GM20431 (cell line): ENCODE data around the gene KATNAL2.

ENCODE experiments used
- in situ Hi-C: fragments of 300-500 bp; cut with MseI, MboI; formaldehyde crosslinking; loops from one replicate; pipeline ENCODE4 v1.15.0; 2020; ENCODE audit warnings: low sequenced_read_pairs; ENCODE audit not compliant: unreplicated experiment

Gene KATNAL2

GRCh38 chr18:47108373-47108772, 191.0 kb downstream of the KATNAL2 start:
- in situ Hi-C loops: loop anchor here (10.0 kb wide), 1 partner anchor 96 kb away; no protein-coding TSS in a partner anchor

DNA sequence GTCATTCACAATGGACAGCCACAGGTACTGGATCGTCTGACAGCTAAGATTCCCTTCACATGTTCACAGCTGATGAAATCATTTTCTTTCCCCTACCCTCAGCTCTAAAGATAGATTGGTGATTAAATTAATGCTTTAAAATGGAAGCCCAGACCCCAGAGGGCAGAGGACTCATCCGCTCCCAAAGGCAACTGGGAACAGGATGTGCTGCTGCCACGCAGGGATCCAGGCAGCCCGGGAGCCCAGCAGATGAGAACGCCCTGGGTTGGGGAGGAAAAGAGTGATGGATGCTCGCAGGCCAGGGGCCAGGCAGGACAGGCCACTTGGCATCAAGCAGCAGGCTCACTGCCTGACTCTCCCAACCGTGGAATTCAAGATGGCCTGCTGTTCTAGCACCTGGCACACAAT, 191.6 kb downstream of the KATNAL2 start:
- in situ Hi-C loops: loop anchor here (10.0 kb wide), 1 partner anchor 96 kb away; no protein-coding TSS in a partner anchor

DNA sequence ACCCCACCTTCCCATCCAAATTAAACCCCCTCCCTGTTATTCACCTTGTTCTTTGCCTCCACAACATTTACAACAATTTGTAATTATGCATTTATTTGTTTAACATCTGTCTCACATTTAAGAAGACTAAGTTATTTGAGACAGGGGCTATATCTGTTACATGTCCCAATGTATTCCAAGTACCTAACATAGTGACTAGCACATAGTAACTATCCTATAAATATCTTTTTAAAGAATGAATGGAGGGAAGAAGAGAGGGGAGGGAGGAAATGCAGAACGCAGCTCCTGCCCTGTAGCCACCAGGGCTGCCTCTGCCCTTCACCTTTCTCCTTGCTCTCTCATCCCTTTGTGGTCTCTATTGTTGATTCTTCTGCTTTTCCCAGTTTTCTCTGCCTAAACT, 192.3 kb downstream of the KATNAL2 start:
- in situ Hi-C loops: loop anchor here (10.0 kb wide), 1 partner anchor 95 kb away; no protein-coding TSS in a partner anchor

DNA sequence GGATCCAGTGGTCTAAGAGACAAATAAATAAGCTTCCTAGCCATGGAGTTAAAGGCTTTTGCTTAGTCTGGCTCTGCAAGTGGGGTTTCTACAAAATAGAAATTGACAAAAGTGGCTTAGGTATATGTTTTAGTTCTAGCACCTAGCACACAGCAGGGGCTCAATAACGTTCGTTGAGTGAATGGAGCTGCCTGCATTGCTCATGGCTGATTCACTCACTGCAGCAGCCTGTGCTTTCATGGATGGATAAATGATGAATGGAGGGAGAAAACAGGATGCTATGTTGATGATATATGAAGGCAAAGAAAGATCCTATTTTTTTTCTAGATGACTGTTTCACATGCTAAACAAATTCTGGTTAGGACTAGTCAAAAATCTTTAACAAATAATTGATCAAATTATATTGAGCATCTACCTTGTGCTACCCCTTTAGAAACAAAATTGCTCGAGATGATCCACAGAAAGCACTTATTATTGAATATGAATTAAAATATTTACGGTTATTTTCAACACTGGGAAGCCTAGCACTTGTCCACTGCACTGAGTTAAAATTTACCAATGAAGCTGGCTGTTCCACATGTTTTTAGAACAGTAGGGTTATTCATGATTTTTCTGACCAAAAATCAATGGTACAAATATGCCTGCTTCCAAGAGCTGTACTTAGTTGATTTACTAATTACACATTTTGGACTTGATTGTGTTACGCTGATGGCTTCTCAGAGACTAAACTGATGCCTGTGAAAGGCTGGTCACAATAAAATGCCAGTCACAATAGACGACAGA, 193.3 kb downstream of the KATNAL2 start:
- in situ Hi-C loops: no loop called here

GRCh38 chr18:47113796-47114540, 196.6 kb downstream of the KATNAL2 start:
- in situ Hi-C loops: no loop called here

DNA sequence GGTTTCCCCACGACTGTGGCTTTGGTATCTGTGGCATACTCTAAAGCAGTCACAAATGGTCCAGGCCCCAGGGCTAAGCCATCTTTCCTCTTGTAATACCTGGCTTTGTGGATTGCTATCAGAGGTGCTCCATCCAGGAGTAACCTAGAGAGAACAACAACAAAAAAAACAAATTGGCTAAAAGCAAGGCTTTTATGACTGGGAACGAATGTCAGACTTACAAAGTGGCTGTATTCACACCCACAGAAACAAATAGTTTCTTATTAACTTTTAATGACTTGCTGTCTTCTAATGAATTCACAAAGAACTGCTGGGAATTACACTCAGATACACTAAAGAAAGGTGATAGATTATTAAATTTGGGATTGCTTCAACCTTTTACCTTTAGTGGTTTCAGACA, 197.8 kb downstream of the KATNAL2 start:
- in situ Hi-C loops: no loop called here

DNA sequence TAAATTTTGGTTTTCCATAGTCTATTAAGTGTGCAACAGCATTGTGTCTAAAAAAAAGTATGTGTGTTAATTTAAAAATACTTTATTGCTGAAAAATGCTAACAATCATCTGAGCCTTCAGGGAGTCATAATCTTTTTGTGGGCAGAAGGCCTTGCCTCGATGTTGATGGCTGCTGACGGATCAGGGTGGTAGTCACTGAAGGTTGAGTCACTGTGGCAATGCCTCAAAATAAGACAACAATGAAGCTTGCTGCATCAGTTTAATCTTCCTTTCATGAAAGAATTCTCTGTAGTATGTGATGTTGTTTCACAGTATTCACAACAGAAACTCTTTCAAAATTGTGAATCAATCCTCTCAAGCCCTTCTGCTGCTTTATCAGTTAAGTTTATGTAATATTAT, 201.6 kb downstream of the KATNAL2 start:
- in situ Hi-C loops: no loop called here

GRCh38 chr18:47120428-47120827, 203.0 kb downstream of the KATNAL2 start:
- in situ Hi-C loops: no loop called here

GRCh38 chr18:47121146-47121545, 203.7 kb downstream of the KATNAL2 start:
- in situ Hi-C loops: no loop called here

DNA sequence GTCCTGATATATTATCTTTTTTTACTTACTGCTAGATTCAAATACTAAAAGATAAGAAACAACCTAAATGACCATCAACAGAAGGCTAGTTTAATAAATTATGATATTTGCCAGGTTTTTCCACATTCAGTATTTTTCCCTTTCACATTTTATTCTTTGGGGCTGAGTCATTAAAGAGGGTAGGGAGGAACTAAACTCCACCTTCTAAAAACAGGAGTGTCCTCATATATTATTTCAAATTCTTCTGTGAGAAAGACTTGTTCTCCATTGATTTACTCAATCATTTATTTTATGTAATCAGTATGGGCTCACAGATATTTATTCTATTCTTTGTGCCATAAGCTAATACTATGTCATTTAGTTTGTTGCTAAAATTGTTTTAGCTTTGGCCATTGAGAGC, 223.9 kb downstream of the KATNAL2 start:
- in situ Hi-C loops: no loop called here

DNA sequence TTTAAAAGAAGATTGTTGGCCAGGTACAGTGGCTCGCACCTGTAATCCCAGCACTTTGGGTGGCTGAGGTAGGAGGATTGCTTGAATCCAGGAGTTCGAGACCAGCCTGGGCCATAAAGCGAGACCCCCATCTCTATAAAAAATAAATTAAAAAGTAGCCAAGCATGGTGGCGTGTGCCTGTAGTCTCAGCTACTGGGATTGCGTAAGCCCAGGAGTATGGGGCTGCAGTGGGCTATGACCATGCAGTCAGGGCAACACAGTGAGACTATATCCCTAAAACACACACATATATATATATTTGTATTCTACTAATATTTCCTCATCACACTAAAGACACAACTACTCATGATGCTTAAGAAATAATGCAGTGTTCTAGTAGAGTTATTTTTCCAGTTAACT, 225.8 kb downstream of the KATNAL2 start:
- in situ Hi-C loops: no loop called here

DNA sequence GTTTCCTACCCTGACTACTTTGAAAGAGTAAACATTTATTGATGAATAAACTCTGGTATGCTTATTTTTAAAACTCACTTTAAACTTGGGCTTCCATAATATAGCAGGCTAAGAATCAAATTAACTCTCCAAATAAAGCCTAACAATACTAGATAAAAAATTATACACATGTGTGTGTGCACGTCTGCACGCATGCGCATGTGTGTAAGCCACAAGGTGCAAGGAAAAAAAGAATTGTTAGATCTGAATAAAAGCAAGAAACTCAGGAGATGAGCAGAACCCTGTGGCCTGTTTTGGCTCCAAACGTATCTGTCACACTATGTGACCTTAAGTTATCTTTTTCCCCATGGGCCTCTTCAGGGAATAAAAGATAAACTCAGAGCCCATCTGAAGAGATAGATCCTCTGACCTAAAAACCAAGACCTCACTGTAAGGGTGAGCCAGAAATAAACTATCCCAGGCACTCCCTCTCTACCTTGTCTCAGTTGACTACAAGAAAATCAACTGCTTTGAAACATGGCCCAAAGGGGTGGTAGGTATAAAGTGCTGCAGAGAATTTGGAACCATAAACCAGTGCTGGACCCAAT, 226.6 kb downstream of the KATNAL2 start:
- in situ Hi-C loops: no loop called here

- in situ Hi-C loops: no loop called here
Measured at GRCh38 chr18:47146206-47146605, 228.8 kb downstream of the KATNAL2 start.

DNA sequence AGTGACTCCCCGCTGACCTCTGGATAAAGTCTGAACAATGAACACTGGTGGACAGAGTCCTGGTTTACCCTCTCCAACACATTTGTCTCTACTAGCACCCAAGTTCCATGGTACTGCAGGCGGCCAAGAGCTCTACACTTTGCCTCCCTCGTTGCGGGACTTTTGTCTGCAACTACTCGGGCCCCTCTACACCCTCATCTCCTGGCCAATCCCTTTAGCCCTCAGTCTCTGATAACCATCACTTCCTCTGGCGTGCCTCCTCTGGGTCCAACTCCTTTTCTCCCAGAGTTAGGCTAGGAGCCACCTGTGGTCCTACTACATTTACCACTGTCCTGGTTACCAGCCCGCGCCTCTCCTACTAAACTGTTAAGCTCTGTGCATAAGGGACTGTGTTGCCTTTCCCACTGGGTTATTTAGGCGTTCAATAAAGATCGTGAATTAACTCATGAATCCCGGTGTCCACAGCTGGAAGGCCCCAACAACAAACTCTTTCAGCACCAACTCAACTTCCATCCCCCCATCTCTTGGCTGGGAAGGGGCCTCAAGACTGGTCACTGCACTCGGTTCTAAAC, 232.1 kb downstream of the KATNAL2 start:
- in situ Hi-C loops: no loop called here

DNA sequence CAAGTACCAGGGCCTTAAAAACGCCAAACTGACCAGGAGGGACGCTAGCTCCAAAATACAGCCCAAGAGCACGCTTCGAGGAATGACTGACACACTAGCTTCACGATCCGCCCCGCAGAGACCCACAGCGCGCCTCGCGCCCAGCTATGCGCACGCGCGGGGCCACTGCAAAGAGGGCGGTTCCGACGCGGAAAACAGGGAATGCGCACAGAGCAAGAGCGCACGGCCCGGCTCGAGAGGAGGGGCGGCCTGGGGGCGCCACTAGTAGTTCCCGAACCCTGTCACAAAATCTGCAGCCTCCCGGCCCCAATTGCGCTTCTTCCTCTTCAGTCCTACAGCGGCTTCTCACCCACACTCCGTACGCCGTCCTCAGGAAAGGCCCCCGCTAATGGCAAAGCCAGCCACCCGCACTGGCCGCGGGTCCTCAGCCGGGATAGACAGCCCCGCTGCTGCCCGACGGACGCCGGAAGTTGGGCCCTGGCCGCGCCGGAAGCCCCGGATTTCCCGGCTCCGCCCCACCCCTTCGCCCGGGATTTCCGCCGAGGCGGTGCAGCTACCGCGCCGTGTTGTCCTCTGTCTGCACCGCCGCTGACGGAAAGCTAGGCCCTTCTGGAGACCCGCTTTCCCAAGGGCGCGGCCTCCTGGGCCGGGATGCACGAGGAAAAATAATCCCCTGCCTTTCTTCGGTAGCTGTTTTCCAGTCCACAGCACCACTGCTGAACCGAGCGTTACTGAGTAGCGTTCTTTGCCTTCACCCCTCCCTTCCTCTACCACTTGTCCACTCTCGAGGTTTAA, 232.8 kb downstream of the KATNAL2 start, which contains the start of gene HDHD2:
TSS of gene HDHD2 (minus strand) at position 472 of the 795 bp plus-strand sequence. CDS start 14,061 bp downstream, outside the sequence.
- in situ Hi-C loops: no loop called here

GRCh38 chr18:47150824-47151366, 233.5 kb downstream of the KATNAL2 start:
- in situ Hi-C loops: no loop called here

DNA sequence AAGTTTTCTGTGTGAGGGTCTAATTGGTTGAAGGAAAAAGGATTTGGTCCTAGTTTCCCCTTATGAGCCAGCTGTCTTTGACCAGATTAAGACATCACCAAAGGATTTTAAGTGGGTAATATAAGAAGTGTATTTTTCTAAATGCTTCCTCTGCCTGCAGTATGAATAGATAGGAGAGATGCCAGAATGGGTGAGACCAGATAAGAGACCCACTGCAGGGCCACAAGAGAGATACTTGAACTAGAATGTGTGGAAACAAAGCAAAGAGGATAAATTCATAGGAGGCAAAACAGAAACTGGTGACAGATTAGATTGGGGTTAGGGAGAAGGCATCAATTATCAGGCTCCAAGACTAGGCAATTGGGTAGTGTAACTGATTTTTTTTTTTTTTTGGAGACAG, 234.0 kb downstream of the KATNAL2 start:
- in situ Hi-C loops: no loop called here
